Kidney (tissue), 14 donors: ENCODE results near the gene PLA2G4A. TPM values are rescaled to one million over a fixed set of nuclear protein-coding genes. Genes with fewer than 3 reads are reported as not detected.

Experiments used
- DNase-seq, 5 donors: peaks; one replicate each; pipeline ENCODE4 v3.0.0-alpha.2; 2013 to 2020
- FAIRE-seq: peaks from 2 replicates; lab custom pipeline; 2012; peaks lifted over from hg19 to GRCh38; lab: Jason Lieb, UNC
- H3K27ac ChIP-seq, 2 donors: one replicate each; pipeline ENCODE4 v1.7.0; 2013; ENCODE audit warnings: low read depth in 2 of 2, low read length in 2 of 2, inconsistent platforms in 1 of 2
- H3K27me3 ChIP-seq: one replicate; pipeline ENCODE4 v1.7.1; 2013; ENCODE audit warnings: low read length, inconsistent platforms; ENCODE audit not compliant: control insufficient read depth, insufficient read depth
- H3K36me3 ChIP-seq, 3 donors: one replicate each; pipeline versions ENCODE4 v1.7.0 to v1.7.1; 2013; ENCODE audit warnings: low read length in 3 of 3, control low read depth in 1 of 3, inconsistent platforms in 1 of 3; ENCODE audit not compliant: insufficient read depth in 3 of 3, control insufficient read depth in 2 of 3
- H3K4me1 ChIP-seq, 3 donors: one replicate each; pipeline versions ENCODE4 v1.7.0 to v1.7.1; 2013; ENCODE audit warnings: low read length in 3 of 3, inconsistent platforms in 1 of 3, low read depth in 1 of 3; ENCODE audit not compliant: control insufficient read depth in 2 of 3, insufficient read depth in 2 of 3
- H3K4me3 ChIP-seq, 3 donors: one replicate each; pipeline versions ENCODE4 v1.7.0 to v1.8.1; 2013; ENCODE audit warnings: low read length in 3 of 3, control low read depth in 1 of 3, inconsistent platforms in 1 of 3
- H3K9ac ChIP-seq, 3 donors: one replicate each; pipeline versions ENCODE4 v1.7.0 to v1.7.1; 2013; ENCODE audit warnings: low read length in 3 of 3, control low read depth in 1 of 3, inconsistent platforms in 1 of 3
- H3K9me3 ChIP-seq, 3 donors: one replicate each; pipeline versions ENCODE4 v1.7.0 to v1.7.1; 2013; ENCODE audit warnings: low read length in 3 of 3, control low read depth in 1 of 3, inconsistent platforms in 1 of 3; ENCODE audit not compliant: control insufficient read depth in 2 of 3, insufficient read depth in 1 of 3
- intact Hi-C: fragments of 100-400 bp; cut with DNase I; formaldehyde crosslinking; loops from one replicate; pipeline ENCODE4 v1.11.1; 2022
- polyA plus RNA-seq: library from polyadenylated mRNA; stranded (reverse); fragments of 350-450 nt; fragmentation: Illumina TruSeq; extraction: RNeasy Lipid Tissue Mini Kit (QIAGEN cat#74804); gene quantifications from one replicate; pipeline ENCODE4 v1.2.3, GENCODE V29; 2014; ENCODE audit warnings: low read depth, low replicate concordance; ENCODE audit not compliant: insufficient read depth
- total RNA-seq: library from RNA; stranded (reverse); fragmentation: NEBNext Ultra II Directional; extraction: Animal tissue kit (Norgen Biotek cat#: 25700); gene quantifications from one replicate; pipeline ENCODE4 v1.2.1, GENCODE V29; 2021
- TF ChIP-seq, protein P1 (sequence below): IDR thresholded peaks from 3 replicates; pipeline ENCODE4 v1.5.1; 2012; ENCODE audit warnings: mild to moderate bottlenecking, moderate library complexity, borderline replicate concordance; ENCODE audit not compliant: insufficient read depth; ENCODE audit errors: extremely low read depth
- donor health status: control.
- donor health status: control.
- donor health status: control.
- donor health status: control.
- donor health status: control.
- donor health status: DM: yes; HTN: yes; CAD: no.
- donor health status: Normal renal cell carcinoma (clear cell type).

Gene PLA2G4A
- total and polyA plus RNA-seq, 2 donors from 2014 or later, result 3.4 to 8.4 TPM

DNA sequence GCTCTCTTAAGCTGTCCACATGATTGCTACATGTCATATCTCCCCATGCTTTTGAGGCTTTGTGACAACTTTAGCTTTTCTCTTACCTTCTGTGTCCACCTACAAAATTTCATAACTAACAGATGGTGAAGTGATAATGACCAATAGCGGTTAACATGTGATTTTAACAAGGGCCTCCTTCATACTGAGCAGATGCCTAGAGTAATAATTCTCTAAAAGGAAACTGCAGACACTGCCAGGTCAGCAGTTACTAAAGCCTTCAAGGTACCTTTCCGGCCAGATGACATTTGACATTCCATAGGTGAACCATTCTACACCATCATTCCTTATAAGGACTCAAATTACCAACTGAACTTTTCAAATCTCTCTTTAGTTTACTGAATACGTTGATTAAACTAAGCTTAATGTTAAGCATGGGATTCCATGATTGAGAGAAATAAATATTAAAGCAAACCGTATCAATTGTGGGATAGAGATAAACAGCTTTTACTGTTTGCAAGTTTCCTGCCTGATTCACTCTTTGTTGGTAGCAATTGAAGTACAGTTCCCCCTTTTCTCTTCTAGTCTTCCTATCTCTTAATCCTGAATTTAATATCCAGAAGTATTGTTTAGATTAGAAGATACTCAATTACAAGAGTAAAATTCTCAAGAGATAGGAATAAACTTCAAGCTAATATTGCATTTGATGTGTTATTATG is 205.1 kb downstream of the PLA2G4A start:
- H3K9me3 ChIP-seq, result peaks cover 0 to 5% (median 0%) of the 10 kb centered on the region in 3 donors
- no peaks in the 10 kb centered on the region for H3K4me1 ChIP-seq
- TF ChIP-seq, protein P1, sequence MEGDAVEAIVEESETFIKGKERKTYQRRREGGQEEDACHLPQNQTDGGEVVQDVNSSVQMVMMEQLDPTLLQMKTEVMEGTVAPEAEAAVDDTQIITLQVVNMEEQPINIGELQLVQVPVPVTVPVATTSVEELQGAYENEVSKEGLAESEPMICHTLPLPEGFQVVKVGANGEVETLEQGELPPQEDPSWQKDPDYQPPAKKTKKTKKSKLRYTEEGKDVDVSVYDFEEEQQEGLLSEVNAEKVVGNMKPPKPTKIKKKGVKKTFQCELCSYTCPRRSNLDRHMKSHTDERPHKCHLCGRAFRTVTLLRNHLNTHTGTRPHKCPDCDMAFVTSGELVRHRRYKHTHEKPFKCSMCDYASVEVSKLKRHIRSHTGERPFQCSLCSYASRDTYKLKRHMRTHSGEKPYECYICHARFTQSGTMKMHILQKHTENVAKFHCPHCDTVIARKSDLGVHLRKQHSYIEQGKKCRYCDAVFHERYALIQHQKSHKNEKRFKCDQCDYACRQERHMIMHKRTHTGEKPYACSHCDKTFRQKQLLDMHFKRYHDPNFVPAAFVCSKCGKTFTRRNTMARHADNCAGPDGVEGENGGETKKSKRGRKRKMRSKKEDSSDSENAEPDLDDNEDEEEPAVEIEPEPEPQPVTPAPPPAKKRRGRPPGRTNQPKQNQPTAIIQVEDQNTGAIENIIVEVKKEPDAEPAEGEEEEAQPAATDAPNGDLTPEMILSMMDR, result no peak
- no peaks in the 10 kb centered on the region for H3K27me3 ChIP-seq
- DNase-seq (no peak), FAIRE-seq (no peak)
- no peak overlapping the region for H3K27ac ChIP-seq
- no peaks in the 10 kb centered on the region for H3K36me3 ChIP-seq
- intact Hi-C loops, result no loop called here
- H3K4me3 ChIP-seq, result no peak overlapping the region
- no peak overlapping the region for H3K9ac ChIP-seq

DNA sequence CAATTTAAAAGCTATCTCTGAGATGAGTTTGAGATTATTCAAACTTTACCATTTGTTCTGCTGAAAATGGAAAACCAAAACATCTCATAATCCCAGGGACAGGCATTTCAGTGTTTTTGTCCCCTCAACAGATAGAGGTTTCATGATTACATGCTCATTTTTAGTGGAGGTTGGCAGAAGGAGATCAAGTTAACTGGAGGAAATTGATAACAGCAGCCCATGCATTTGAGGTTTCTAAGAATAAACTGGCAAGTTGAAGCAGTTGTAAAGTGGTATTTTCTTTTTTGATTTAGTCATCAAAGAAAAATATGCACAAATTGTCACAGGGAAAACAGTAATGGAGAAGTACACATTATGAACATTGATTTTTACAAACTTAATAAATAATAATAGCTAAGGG is 205.8 kb downstream of the PLA2G4A start:
- Histone ChIP-seq H3K4me1 (no peaks in the 10 kb centered on the region), H3K36me3 (no peaks in the 10 kb centered on the region), H3K27ac (no peak overlapping the region), H3K4me3 (no peak overlapping the region), H3K9me3 (peaks cover 0 to 5% (median 0%) of the 10 kb centered on the region in 3 donors), H3K27me3 (no peaks in the 10 kb centered on the region), H3K9ac (no peak overlapping the region)
- intact Hi-C loops, result no loop called here
- FAIRE-seq (no peak), DNase-seq (no peak)
- TF ChIP-seq, protein P1, result no peak

DNA sequence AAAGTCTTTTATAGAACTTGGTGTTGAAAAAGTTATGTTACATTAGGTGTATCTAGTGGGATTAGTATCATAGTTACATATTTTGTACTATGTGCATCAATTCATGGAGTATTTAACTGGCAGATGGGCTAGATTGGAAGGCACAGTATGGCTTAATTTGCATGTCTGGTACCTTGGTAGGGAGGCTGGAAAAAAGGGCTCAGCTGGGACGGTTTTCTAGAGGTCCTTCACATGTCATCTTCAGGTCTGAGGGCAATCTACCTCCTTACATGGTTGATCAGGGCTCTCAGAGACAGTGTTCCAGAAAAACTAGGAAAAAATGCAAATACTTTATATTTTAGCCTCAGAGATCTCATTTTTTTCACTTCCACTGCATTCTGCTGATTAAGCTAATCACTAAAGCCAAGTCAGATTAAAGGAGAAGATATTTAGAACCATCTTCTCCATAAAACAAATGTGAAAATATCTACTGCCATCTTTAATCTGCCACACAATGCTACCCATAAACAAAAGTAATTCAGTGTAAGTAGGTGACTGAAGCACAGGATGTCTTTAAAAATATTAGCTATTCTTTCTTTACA is 209.3 kb downstream of the PLA2G4A start:
- no peak overlapping the region for H3K4me3 ChIP-seq
- FAIRE-seq, result no peak
- no peak overlapping the region for H3K27ac ChIP-seq
- no peak overlapping the region for H3K9ac ChIP-seq
- H3K9me3 ChIP-seq, result no peaks in the 10 kb centered on the region
- intact Hi-C loops, result no loop called here
- no peaks in the 10 kb centered on the region for H3K4me1 ChIP-seq
- no peaks in the 10 kb centered on the region for H3K27me3 ChIP-seq
- H3K36me3 ChIP-seq, result no peaks in the 10 kb centered on the region
- TF ChIP-seq, protein P1, result no peak
- DNase-seq, result no peak

Other genes starting within 250 kb of the PLA2G4A start
- 2.7 TPM for gene PTGS2, start 148.5 kb upstream of the PLA2G4A start, total RNA-seq
- 1.5 TPM for gene PTGS2, start 148.5 kb upstream of the PLA2G4A start, polyA plus RNA-seq